Measurements from ENCODE around the gene LRRC75B. TPM values are rescaled to one million over a fixed set of nuclear protein-coding genes. Genes with fewer than 3 reads are reported as not detected.

Gene LRRC75B
- total and polyA plus RNA-seq, 2 of the 13 experiments (the other 11 are each of a cell fraction or from before 2014, with no cell fraction given): 11.8 to 34.8 TPM

DNA sequence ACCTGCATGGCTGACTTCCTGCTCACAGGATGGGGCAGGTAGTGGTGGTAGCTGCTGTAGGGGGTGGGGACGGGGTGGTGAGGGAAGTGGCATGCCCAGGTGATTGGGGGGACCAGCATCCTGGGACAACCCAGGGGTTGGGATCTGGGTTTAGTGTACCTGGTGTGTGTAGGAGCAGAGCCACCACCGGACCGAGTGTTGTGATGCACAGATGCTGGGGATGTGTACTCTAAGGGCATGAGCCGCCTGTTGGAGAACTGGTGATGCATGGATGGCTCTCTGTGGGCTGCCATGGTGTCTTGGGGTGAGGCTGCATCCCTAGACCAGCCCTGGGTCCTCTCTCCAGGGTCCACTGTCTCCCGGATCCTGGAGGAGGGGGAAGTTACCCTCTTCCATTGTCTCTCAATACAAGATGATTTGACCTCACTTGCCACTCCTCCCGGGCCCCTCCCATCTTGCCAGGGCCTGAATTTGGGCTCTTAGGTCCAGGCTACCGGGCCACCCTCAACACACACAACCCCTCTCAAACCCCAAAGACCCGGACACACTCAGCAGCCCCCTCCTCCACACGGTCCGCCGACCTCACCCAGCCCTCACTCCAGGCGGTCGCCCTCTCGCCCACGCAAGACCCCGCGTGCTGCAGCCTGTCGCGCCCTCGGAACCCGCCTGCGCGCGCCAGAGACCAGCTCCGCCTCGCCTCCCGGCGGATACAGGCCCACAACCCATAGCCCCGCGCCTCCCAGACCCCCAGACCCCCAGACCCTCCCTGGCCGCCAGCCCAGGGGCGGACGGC lies 619 bp downstream of the LRRC75B start (continued):
- no peak for TF ChIP-seq XRCC5 (optimal IDR thresholded peaks at IDR 0.05; ENCODE audit: low read length)
- no peak for TF ChIP-seq ZNF788 (CRISPR knock-in tag; IDR thresholded peaks at IDR 0.05; ENCODE audit: borderline replicate concordance)
- peak; percentile 16 for TF ChIP-seq TEAD3 (CRISPR knock-in tag; optimal IDR thresholded peaks at IDR 0.05; ENCODE audit: borderline replicate concordance)
- no peak; the same call in 1 of the 2 replicates for TF ChIP-seq ZNF605 (CRISPR knock-in tag; IDR thresholded peaks at IDR 0.05)
- TF ChIP-seq ZNF431 (CRISPR knock-in tag; IDR thresholded peaks at IDR 0.05; ENCODE audit: borderline replicate concordance, low read depth): no peak
- TF ChIP-seq ZNF550 (CRISPR knock-in tag; IDR thresholded peaks at IDR 0.05; ENCODE audit: borderline replicate concordance): no peak
- TF ChIP-seq FOXP1 (IDR thresholded peaks at IDR 0.05): no peak
- no peak for TF ChIP-seq FOXP1 (CRISPR knock-in tag; IDR thresholded peaks at IDR 0.05)
- TF ChIP-seq, protein P1, sequence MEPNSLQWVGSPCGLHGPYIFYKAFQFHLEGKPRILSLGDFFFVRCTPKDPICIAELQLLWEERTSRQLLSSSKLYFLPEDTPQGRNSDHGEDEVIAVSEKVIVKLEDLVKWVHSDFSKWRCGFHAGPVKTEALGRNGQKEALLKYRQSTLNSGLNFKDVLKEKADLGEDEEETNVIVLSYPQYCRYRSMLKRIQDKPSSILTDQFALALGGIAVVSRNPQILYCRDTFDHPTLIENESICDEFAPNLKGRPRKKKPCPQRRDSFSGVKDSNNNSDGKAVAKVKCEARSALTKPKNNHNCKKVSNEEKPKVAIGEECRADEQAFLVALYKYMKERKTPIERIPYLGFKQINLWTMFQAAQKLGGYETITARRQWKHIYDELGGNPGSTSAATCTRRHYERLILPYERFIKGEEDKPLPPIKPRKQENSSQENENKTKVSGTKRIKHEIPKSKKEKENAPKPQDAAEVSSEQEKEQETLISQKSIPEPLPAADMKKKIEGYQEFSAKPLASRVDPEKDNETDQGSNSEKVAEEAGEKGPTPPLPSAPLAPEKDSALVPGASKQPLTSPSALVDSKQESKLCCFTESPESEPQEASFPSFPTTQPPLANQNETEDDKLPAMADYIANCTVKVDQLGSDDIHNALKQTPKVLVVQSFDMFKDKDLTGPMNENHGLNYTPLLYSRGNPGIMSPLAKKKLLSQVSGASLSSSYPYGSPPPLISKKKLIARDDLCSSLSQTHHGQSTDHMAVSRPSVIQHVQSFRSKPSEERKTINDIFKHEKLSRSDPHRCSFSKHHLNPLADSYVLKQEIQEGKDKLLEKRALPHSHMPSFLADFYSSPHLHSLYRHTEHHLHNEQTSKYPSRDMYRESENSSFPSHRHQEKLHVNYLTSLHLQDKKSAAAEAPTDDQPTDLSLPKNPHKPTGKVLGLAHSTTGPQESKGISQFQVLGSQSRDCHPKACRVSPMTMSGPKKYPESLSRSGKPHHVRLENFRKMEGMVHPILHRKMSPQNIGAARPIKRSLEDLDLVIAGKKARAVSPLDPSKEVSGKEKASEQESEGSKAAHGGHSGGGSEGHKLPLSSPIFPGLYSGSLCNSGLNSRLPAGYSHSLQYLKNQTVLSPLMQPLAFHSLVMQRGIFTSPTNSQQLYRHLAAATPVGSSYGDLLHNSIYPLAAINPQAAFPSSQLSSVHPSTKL (CRISPR knock-in tag; IDR thresholded peaks at IDR 0.05): no peak
- TF ChIP-seq KLF6 (CRISPR knock-in tag; IDR thresholded peaks at IDR 0.05): no peak; the same call in 1 of the 2 replicates
- TF ChIP-seq HCFC1 (IDR thresholded peaks at IDR 0.05; ENCODE audit: low read depth, low read length): no peak
- no peak for TF ChIP-seq FOSL2 (CRISPR knock-in tag; IDR thresholded peaks at IDR 0.05)
- TF ChIP-seq, protein P2, sequence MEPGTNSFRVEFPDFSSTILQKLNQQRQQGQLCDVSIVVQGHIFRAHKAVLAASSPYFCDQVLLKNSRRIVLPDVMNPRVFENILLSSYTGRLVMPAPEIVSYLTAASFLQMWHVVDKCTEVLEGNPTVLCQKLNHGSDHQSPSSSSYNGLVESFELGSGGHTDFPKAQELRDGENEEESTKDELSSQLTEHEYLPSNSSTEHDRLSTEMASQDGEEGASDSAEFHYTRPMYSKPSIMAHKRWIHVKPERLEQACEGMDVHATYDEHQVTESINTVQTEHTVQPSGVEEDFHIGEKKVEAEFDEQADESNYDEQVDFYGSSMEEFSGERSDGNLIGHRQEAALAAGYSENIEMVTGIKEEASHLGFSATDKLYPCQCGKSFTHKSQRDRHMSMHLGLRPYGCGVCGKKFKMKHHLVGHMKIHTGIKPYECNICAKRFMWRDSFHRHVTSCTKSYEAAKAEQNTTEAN (CRISPR knock-in tag; conservative IDR thresholded peaks at IDR 0.05): no peak
- TF ChIP-seq, protein P3, sequence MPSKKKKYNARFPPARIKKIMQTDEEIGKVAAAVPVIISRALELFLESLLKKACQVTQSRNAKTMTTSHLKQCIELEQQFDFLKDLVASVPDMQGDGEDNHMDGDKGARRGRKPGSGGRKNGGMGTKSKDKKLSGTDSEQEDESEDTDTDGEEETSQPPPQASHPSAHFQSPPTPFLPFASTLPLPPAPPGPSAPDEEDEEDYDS (CRISPR knock-in tag; IDR thresholded peaks at IDR 0.05): no peak
- TF ChIP-seq, protein P4, sequence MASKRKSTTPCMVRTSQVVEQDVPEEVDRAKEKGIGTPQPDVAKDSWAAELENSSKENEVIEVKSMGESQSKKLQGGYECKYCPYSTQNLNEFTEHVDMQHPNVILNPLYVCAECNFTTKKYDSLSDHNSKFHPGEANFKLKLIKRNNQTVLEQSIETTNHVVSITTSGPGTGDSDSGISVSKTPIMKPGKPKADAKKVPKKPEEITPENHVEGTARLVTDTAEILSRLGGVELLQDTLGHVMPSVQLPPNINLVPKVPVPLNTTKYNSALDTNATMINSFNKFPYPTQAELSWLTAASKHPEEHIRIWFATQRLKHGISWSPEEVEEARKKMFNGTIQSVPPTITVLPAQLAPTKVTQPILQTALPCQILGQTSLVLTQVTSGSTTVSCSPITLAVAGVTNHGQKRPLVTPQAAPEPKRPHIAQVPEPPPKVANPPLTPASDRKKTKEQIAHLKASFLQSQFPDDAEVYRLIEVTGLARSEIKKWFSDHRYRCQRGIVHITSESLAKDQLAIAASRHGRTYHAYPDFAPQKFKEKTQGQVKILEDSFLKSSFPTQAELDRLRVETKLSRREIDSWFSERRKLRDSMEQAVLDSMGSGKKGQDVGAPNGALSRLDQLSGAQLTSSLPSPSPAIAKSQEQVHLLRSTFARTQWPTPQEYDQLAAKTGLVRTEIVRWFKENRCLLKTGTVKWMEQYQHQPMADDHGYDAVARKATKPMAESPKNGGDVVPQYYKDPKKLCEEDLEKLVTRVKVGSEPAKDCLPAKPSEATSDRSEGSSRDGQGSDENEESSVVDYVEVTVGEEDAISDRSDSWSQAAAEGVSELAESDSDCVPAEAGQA (IDR thresholded peaks at IDR 0.05; ENCODE audit: low read depth): no peak
- TF ChIP-seq, protein P4 (CRISPR knock-in tag; IDR thresholded peaks at IDR 0.05; ENCODE audit: borderline replicate concordance): no peak

All from HepG2 (cell line).